GM12875 (cell line): Measurements from ENCODE around the gene SMU1.
"Not testable (repeated sequence)": the region's sequence is repeated elsewhere in the genome, so short reads cannot be mapped to it uniquely, and the experiment has no call there.

ENCODE experiments used
- H3K4me3 ChIP-seq: one replicate; pipeline ENCODE4 v1.5.1; 2011; ENCODE audit warnings: low read depth, low read length, control low read depth
- CTCF ChIP-seq: IDR thresholded peaks from 2 replicates; pipeline ENCODE4 v1.5.1; 2011; ENCODE audit warnings: low read depth, mild to moderate bottlenecking, control low read depth, inconsistent platforms, low read length, moderate library complexity, borderline replicate concordance; ENCODE audit not compliant: insufficient read depth

SMU1 gene

GRCh38 chr9:33101104-33101951, 24.9 kb upstream of the SMU1 start:
- no peak overlapping the region for H3K4me3 ChIP-seq
- TF ChIP-seq CTCF: no peak

GRCh38 chr9:33099754-33100153, 23.3 kb upstream of the SMU1 start:
- no peak for TF ChIP-seq CTCF
- H3K4me3 ChIP-seq: no peak overlapping the region

- no peak overlapping the region for H3K4me3 ChIP-seq
- no peak for TF ChIP-seq CTCF
Observed at GRCh38 chr9:33097192-33097591, 20.7 kb upstream of the SMU1 start.

GRCh38 chr9:33092634-33093033, 16.2 kb upstream of the SMU1 start:
- no peak for TF ChIP-seq CTCF
- H3K4me3 ChIP-seq: no peak overlapping the region

GRCh38 chr9:33085672-33086071, 9.2 kb upstream of the SMU1 start:
- not testable (repeated sequence) for H3K4me3 ChIP-seq

- no peak overlapping the region for H3K4me3 ChIP-seq
- TF ChIP-seq CTCF: no peak
Observed at GRCh38 chr9:33082538-33083326, 6.3 kb upstream of the SMU1 start.

GRCh38 chr9:33082128-33082527, 5.7 kb upstream of the SMU1 start:
- no peak for TF ChIP-seq CTCF
- no peak overlapping the region for H3K4me3 ChIP-seq
